Activated T-helper 2 cell treated with anti-CD3 and anti-CD28 coated beads, Interferon-gamma antibody, Interleukin-2, Interleukin-4, amounts not matched to agents 10 μg/mL and 5 μg/mL and 100 μg/mL, durations not matched to agents 14 hours and 24 hours and 36 hours (primary cell): Measurements from ENCODE around the gene GABRB3. TPM values are rescaled to one million over a fixed set of nuclear protein-coding genes. Genes with fewer than 3 reads are reported as not detected.

Experiments
- DNase-seq: peaks from one replicate; pipeline ENCODE4 v3.0.0; 2021; ENCODE audit warnings: low spot score
- H3K27ac Mint-ChIP-seq: one replicate; pipeline ENCODE4 v1.8.0; 2021; ENCODE audit warnings: mixed read lengths
- H3K27me3 Mint-ChIP-seq: one replicate; pipeline ENCODE4 v1.8.0; 2021; ENCODE audit warnings: low read depth, mixed read lengths
- H3K36me3 Mint-ChIP-seq: one replicate; pipeline ENCODE4 v1.8.0; 2021; ENCODE audit warnings: low read depth, mixed read lengths
- H3K4me1 Mint-ChIP-seq: one replicate; pipeline ENCODE4 v1.8.0; 2021; ENCODE audit warnings: low read depth, mixed read lengths
- H3K4me3 Mint-ChIP-seq: one replicate; pipeline ENCODE4 v1.8.0; 2021; ENCODE audit warnings: low read depth, mild to moderate bottlenecking, moderate library complexity, mixed read lengths
- H3K9me3 Mint-ChIP-seq: one replicate; pipeline ENCODE4 v1.8.0; 2021; ENCODE audit warnings: mixed read lengths
- intact Hi-C: fragments of 100-400 bp; cut with micrococcal nuclease; formaldehyde crosslinking; loops from one replicate; pipeline ENCODE4 v1.15.1; 2023
- total RNA-seq: library from RNA; stranded (reverse); gene quantifications from 2 replicates; pipeline ENCODE4 v1.2.3, GENCODE V29; 2022

Gene GABRB3
- total RNA-seq, 1 donor from 2014 or later: not detected

GRCh38 chr15:26631894-26632293 lies 141.0 kb downstream of the GABRB3 start:
- intact Hi-C loops: no loop called here
- Mint-ChIP-seq H3K36me3 (no peaks in the 10 kb centered on the region), H3K27ac (no peak overlapping the region), H3K9me3 (peaks cover 63% of the 10 kb centered on the region), H3K4me1 (no peaks in the 10 kb centered on the region), H3K4me3 (no peak overlapping the region), H3K27me3 (no peaks in the 10 kb centered on the region)
- DNase-seq: no peak

- intact Hi-C loops: no loop called here
- no peaks in the 10 kb centered on the region for H3K4me1 Mint-ChIP-seq
- H3K36me3 Mint-ChIP-seq: no peaks in the 10 kb centered on the region
- H3K4me3 Mint-ChIP-seq: no peak overlapping the region
- H3K9me3 Mint-ChIP-seq: peaks cover 64% of the 10 kb centered on the region
- H3K27me3 Mint-ChIP-seq: no peaks in the 10 kb centered on the region
- DNase-seq: no peak
- H3K27ac Mint-ChIP-seq: no peak overlapping the region
Observed at GRCh38 chr15:26630857-26631256, 142.0 kb downstream of the GABRB3 start.

GRCh38 chr15:26628879-26629529 lies 143.9 kb downstream of the GABRB3 start:
- Mint-ChIP-seq H3K27me3 (no peaks in the 10 kb centered on the region), H3K9me3 (peaks cover 65% of the 10 kb centered on the region), H3K4me3 (no peak overlapping the region), H3K4me1 (no peaks in the 10 kb centered on the region), H3K36me3 (no peaks in the 10 kb centered on the region), H3K27ac (no peak overlapping the region)
- intact Hi-C loops: no loop called here
- no peak for DNase-seq

GRCh38 chr15:26628071-26628470 lies 144.8 kb downstream of the GABRB3 start:
- Mint-ChIP-seq H3K4me3 (no peak overlapping the region), H3K36me3 (no peaks in the 10 kb centered on the region), H3K4me1 (no peaks in the 10 kb centered on the region), H3K9me3 (peaks cover 65% of the 10 kb centered on the region), H3K27me3 (no peaks in the 10 kb centered on the region), H3K27ac (no peak overlapping the region)
- no peak for DNase-seq
- intact Hi-C loops: no loop called here

GRCh38 chr15:26624128-26624527 lies 148.7 kb downstream of the GABRB3 start:
- no peak overlapping the region for H3K27ac Mint-ChIP-seq
- H3K4me1 Mint-ChIP-seq: no peaks in the 10 kb centered on the region
- H3K9me3 Mint-ChIP-seq: peaks cover 82% of the 10 kb centered on the region
- no peaks in the 10 kb centered on the region for H3K36me3 Mint-ChIP-seq
- intact Hi-C loops: no loop called here
- no peak for DNase-seq
- H3K4me3 Mint-ChIP-seq: no peak overlapping the region
- H3K27me3 Mint-ChIP-seq: no peaks in the 10 kb centered on the region

- Mint-ChIP-seq H3K27ac (no peak overlapping the region), H3K4me1 (no peaks in the 10 kb centered on the region), H3K4me3 (no peak overlapping the region), H3K27me3 (no peaks in the 10 kb centered on the region), H3K9me3 (peaks cover 75% of the 10 kb centered on the region), H3K36me3 (no peaks in the 10 kb centered on the region)
- intact Hi-C loops: no loop called here
- DNase-seq: no peak
Observed at GRCh38 chr15:26623071-26623470, 149.8 kb downstream of the GABRB3 start.

GRCh38 chr15:26621816-26622215 lies 151.1 kb downstream of the GABRB3 start:
- no peaks in the 10 kb centered on the region for H3K27me3 Mint-ChIP-seq

GRCh38 chr15:26620528-26621458 lies 152.1 kb downstream of the GABRB3 start:
- no peak overlapping the region for H3K27ac Mint-ChIP-seq
- H3K4me3 Mint-ChIP-seq: no peak overlapping the region
- intact Hi-C loops: no loop called here
- H3K27me3 Mint-ChIP-seq: no peaks in the 10 kb centered on the region
- H3K4me1 Mint-ChIP-seq: no peaks in the 10 kb centered on the region
- H3K36me3 Mint-ChIP-seq: no peaks in the 10 kb centered on the region
- DNase-seq: no peak
- peaks cover 62% of the 10 kb centered on the region for H3K9me3 Mint-ChIP-seq

More at GRCh38 chr15:26621816-26622215, 151.1 kb downstream of the GABRB3 start:
- H3K27ac Mint-ChIP-seq: no peak overlapping the region
- no peaks in the 10 kb centered on the region for H3K36me3 Mint-ChIP-seq
- intact Hi-C loops: no loop called here
- H3K4me1 Mint-ChIP-seq: no peaks in the 10 kb centered on the region
- H3K9me3 Mint-ChIP-seq: peaks cover 63% of the 10 kb centered on the region
- no peak for DNase-seq
- H3K4me3 Mint-ChIP-seq: no peak overlapping the region

GRCh38 chr15:26615927-26616302 lies 157.0 kb downstream of the GABRB3 start:
- DNase-seq: no peak
- H3K4me3 Mint-ChIP-seq: no peak overlapping the region

GRCh38 chr15:26615188-26615926 lies 157.5 kb downstream of the GABRB3 start:
- peaks cover 47% of the 10 kb centered on the region for H3K9me3 Mint-ChIP-seq
- no peaks in the 10 kb centered on the region for H3K36me3 Mint-ChIP-seq
- intact Hi-C loops: no loop called here
- no peaks in the 10 kb centered on the region for H3K4me1 Mint-ChIP-seq
- H3K27me3 Mint-ChIP-seq: no peaks in the 10 kb centered on the region
- H3K27ac Mint-ChIP-seq: no peak overlapping the region
- no peak overlapping the region for H3K4me3 Mint-ChIP-seq
- no peak for DNase-seq

More at GRCh38 chr15:26615927-26616302, 157.0 kb downstream of the GABRB3 start:
- intact Hi-C loops: no loop called here
- no peaks in the 10 kb centered on the region for H3K27me3 Mint-ChIP-seq
- no peaks in the 10 kb centered on the region for H3K4me1 Mint-ChIP-seq
- peaks cover 44% of the 10 kb centered on the region for H3K9me3 Mint-ChIP-seq
- H3K27ac Mint-ChIP-seq: no peak overlapping the region
- no peaks in the 10 kb centered on the region for H3K36me3 Mint-ChIP-seq

GRCh38 chr15:26614734-26615133 lies 158.1 kb downstream of the GABRB3 start:
- Mint-ChIP-seq H3K27ac (no peak overlapping the region), H3K4me3 (no peak overlapping the region), H3K27me3 (no peaks in the 10 kb centered on the region), H3K4me1 (no peaks in the 10 kb centered on the region), H3K9me3 (peaks cover 47% of the 10 kb centered on the region), H3K36me3 (no peaks in the 10 kb centered on the region)
- intact Hi-C loops: no loop called here
- DNase-seq: no peak

GRCh38 chr15:26598704-26599103 lies 174.2 kb downstream of the GABRB3 start:
- H3K4me3 Mint-ChIP-seq: no peak overlapping the region
- H3K27me3 Mint-ChIP-seq: no peaks in the 10 kb centered on the region
- no peak for DNase-seq
- H3K36me3 Mint-ChIP-seq: no peaks in the 10 kb centered on the region
- H3K27ac Mint-ChIP-seq: no peak overlapping the region
- intact Hi-C loops: no loop called here
- peaks cover 70% of the 10 kb centered on the region for H3K9me3 Mint-ChIP-seq
- no peaks in the 10 kb centered on the region for H3K4me1 Mint-ChIP-seq

- Mint-ChIP-seq H3K27ac (no peak overlapping the region), H3K9me3 (peaks cover 66% of the 10 kb centered on the region), H3K4me3 (no peak overlapping the region), H3K27me3 (no peaks in the 10 kb centered on the region), H3K36me3 (no peaks in the 10 kb centered on the region), H3K4me1 (no peaks in the 10 kb centered on the region)
- intact Hi-C loops: no loop called here
- no peak for DNase-seq
Observed at GRCh38 chr15:26595611-26596010, 177.3 kb downstream of the GABRB3 start.
